Measurements from ENCODE around the gene AHRR. TPM values are rescaled to one million over a fixed set of nuclear protein-coding genes. Genes with fewer than 3 reads are reported as not detected.

The AHRR gene
- total and polyA plus RNA-seq, 7 donors, result under 0.01 to 1.8 (median 1.0) TPM; not detected in 1

DNA sequence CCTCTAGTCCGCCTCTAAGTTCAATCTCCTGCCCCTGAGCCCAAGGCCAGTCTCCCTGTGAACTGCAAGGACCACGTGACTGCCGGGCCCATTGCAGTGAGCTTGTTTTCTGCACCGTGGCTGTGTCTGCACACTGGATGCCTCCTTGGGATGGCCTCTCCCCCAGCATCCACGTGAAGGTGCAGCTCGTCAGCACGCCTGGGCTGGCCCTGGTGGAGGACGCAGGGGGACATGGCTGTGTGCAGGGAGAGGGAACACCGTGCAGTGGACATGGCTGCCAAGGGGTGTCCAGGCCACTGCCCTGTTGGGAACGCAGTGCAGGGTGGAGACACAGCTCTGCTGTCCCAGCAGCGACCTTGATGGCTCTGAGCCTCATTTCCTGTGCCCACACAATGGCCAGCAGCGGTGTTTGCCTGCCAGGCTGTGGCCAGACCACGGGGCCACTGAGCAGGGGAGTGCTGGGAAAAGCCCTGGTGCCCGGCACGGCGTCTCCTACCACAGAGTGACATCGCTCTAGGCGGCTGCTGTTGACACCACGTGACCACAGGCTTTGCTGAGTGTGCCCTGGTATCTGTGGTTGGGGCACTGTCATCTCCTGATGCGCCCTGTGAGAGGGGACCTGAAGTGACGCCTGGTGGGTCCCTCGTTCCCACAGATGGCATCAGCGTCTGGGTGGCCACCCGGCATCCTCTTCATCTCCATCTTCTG lies 94.6 kb downstream of the AHRR start:
- TF ChIP-seq EP300 (IDR thresholded peaks at IDR 0.05) (no peak), POLR2AphosphoS5 (IDR thresholded peaks at IDR 0.05) (no peak), POLR2A (IDR thresholded peaks at IDR 0.05) (no peak)
- TF ChIP-seq, protein P1, sequence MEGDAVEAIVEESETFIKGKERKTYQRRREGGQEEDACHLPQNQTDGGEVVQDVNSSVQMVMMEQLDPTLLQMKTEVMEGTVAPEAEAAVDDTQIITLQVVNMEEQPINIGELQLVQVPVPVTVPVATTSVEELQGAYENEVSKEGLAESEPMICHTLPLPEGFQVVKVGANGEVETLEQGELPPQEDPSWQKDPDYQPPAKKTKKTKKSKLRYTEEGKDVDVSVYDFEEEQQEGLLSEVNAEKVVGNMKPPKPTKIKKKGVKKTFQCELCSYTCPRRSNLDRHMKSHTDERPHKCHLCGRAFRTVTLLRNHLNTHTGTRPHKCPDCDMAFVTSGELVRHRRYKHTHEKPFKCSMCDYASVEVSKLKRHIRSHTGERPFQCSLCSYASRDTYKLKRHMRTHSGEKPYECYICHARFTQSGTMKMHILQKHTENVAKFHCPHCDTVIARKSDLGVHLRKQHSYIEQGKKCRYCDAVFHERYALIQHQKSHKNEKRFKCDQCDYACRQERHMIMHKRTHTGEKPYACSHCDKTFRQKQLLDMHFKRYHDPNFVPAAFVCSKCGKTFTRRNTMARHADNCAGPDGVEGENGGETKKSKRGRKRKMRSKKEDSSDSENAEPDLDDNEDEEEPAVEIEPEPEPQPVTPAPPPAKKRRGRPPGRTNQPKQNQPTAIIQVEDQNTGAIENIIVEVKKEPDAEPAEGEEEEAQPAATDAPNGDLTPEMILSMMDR (IDR thresholded peaks at IDR 0.05), result no peak
- Histone ChIP-seq H3K4me3 (no peak overlapping the region), H3K4me1 (peaks cover 0 to 13% (median 0%) of the 10 kb centered on the region in 4 donors), H3K27me3 (peaks cover 0 to 4% (median 0%) of the 10 kb centered on the region in 3 donors), H3K9me3 (no peaks in the 10 kb centered on the region), H3K36me3 (no peaks in the 10 kb centered on the region), H3K27ac (peak overlapping the region in 1 of 4 donors; percentile 82)
- DNase-seq, result peak; percentile 50
- WGBS, 2 donors, result 86 to 90% methylated on average over 24 of the region's 24 CpGs
- intact Hi-C loops (cut with DNase I), result no loop called here

GRCh38 chr5:416636-416960 lies 95.1 kb downstream of the AHRR start:
- no peak overlapping the region for H3K4me3 ChIP-seq
- DNase-seq, result peak; percentile 40
- H3K36me3 ChIP-seq, result no peaks in the 10 kb centered on the region
- peaks cover 0 to 13% (median 0%) of the 10 kb centered on the region in 4 donors for H3K4me1 ChIP-seq
- H3K9me3 ChIP-seq, result no peaks in the 10 kb centered on the region
- no peak overlapping the region for H3K27ac ChIP-seq
- intact Hi-C loops (cut with DNase I), result no loop called here
- WGBS, 2 donors, result 97% methylated on average over 14 of the region's 14 CpGs
- no peak for TF ChIP-seq POLR2AphosphoS5 (IDR thresholded peaks at IDR 0.05)
- TF ChIP-seq POLR2A (IDR thresholded peaks at IDR 0.05), result no peak
- TF ChIP-seq, protein P1 (IDR thresholded peaks at IDR 0.05), result no peak
- TF ChIP-seq EP300 (IDR thresholded peaks at IDR 0.05), result no peak
- peaks cover 0 to 4% (median 0%) of the 10 kb centered on the region in 3 donors for H3K27me3 ChIP-seq

DNA sequence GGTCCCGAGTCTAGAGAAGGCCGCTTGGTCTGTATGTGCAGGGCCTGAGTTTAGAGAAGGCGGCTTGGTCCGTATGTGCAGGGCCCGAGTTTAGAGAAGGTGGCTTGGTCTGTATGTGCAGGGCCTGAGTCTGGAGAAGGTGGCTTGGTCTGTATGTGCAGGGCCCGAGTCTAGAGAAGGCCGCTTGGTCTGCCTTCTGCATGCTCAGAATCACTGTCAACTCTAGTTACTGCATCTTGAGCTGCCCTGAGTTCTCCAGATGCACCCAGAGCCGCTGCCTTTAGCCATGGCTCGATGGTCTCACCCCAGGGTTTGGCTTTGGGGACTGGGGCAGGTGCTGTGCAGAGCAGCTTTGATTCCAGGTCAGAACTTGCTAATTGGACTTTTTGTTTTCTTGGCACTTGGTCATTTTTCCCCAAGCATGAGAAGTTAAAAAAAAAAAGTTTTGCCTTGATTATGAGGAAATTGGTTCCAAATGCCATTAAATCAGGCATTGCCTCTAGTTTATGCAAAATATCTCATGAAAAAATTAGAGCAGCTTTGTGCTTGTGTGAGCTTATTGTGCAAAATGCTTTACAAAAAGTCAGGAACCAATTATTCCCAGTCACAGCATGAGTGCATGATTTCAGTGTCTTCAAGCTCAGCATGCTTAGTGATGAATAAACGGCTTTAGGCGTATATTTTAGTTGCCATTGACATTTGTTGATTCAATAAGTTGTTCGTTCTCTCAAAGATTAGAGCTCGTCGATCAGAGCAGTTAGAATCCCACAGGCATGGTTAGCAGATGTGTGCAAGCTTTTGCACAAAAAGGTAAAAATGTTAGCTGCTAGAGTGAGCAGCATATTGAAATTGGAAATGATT lies 96.0 kb downstream of the AHRR start:
- intact Hi-C loops (cut with DNase I), result no loop called here
- no peaks in the 10 kb centered on the region for H3K36me3 ChIP-seq
- 92 to 95% methylated on average over 14 of the region's 14 CpGs for WGBS, 2 donors
- peaks cover 0 to 4% (median 0%) of the 10 kb centered on the region in 3 donors for H3K27me3 ChIP-seq
- TF ChIP-seq EP300 (IDR thresholded peaks at IDR 0.05) (no peak), POLR2AphosphoS5 (IDR thresholded peaks at IDR 0.05) (no peak), POLR2A (IDR thresholded peaks at IDR 0.05) (no peak)
- TF ChIP-seq, protein P1 (IDR thresholded peaks at IDR 0.05), result no peak
- peaks cover 0 to 13% (median 0%) of the 10 kb centered on the region in 4 donors for H3K4me1 ChIP-seq
- DNase-seq, result peak; percentile 11
- no peaks in the 10 kb centered on the region for H3K9me3 ChIP-seq
- H3K4me3 ChIP-seq, result no peak overlapping the region
- no peak overlapping the region for H3K27ac ChIP-seq

DNA sequence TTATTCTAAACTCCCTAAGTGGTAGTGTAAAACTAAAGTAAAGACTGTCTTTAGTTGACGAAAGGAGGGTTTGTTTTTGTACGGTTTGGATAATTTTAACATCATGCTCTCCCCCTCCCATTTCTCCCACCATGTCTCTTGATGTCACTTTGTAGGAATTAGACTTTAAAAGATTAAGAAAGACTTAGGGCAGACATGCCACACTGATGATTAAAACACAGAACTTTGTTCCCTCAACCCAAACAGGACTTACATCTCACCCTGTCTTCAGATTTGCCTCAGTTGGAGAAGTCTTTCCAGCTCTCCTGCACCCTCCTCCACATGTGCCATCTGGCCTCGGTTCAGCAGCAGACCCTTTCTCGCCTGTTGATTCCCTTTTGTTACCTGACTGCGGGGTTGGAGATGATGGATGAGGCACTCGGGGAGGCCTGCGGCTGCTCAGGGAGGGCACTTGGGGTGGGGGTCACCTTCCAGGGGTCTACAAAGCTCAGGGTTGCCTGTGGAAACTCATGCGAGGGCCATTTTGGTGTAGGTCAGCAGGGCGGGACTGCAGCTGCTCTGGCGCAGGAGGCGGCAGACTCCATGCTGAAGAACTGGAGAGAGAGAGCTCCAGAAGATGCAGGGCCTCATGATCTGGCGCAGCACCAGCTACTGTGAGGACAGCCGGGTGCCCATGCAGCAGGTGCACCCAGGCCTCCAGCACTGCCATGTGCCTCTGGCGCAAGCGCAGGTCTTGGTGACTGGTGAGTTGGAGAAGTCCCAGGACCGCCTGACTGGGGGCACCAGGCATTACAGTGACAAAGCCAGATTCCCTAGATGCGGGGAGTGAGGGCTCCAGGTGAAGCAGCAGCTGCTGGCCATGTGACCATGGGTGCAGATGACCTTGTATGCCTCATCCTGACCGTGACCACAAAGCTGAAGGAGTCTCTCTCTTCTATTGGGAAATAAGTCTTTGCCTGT lies 96.9 kb downstream of the AHRR start:
- H3K9me3 ChIP-seq, result no peaks in the 10 kb centered on the region
- DNase-seq, result peak; percentile 62
- peaks cover 0 to 4% (median 0%) of the 10 kb centered on the region in 3 donors for H3K27me3 ChIP-seq
- H3K4me3 ChIP-seq, result no peak overlapping the region
- TF ChIP-seq POLR2AphosphoS5 (IDR thresholded peaks at IDR 0.05) (no peak), POLR2A (IDR thresholded peaks at IDR 0.05) (no peak), EP300 (IDR thresholded peaks at IDR 0.05) (no peak)
- TF ChIP-seq, protein P1 (IDR thresholded peaks at IDR 0.05), result no peak
- intact Hi-C loops (cut with DNase I), result no loop called here
- no peak overlapping the region for H3K27ac ChIP-seq
- H3K36me3 ChIP-seq, result no peaks in the 10 kb centered on the region
- peaks cover 0 to 13% (median 0%) of the 10 kb centered on the region in 4 donors for H3K4me1 ChIP-seq
- 90 to 91% methylated on average over 18 of the region's 18 CpGs for WGBS, 2 donors

Data from sigmoid colon (tissue), 7 donors.